Activated T-helper 2 cell treated with anti-CD3 and anti-CD28 coated beads, Interferon-gamma antibody, Interleukin-2, Interleukin-4, amounts not matched to agents 10 μg/mL and 5 μg/mL and 100 μg/mL, durations not matched to agents 14 hours and 24 hours and 36 hours (primary cell): Measurements from ENCODE around the gene PTX3. TPM values are rescaled to one million over a fixed set of nuclear protein-coding genes. Genes with fewer than 3 reads are reported as not detected.

ENCODE experiments used
- DNase-seq: peaks from one replicate; pipeline ENCODE4 v3.0.0; 2021; ENCODE audit warnings: low spot score
- H3K27ac Mint-ChIP-seq: one replicate; pipeline ENCODE4 v1.8.0; 2021; ENCODE audit warnings: mixed read lengths
- H3K27me3 Mint-ChIP-seq: one replicate; pipeline ENCODE4 v1.8.0; 2021; ENCODE audit warnings: low read depth, mixed read lengths
- H3K36me3 Mint-ChIP-seq: one replicate; pipeline ENCODE4 v1.8.0; 2021; ENCODE audit warnings: low read depth, mixed read lengths
- H3K4me1 Mint-ChIP-seq: one replicate; pipeline ENCODE4 v1.8.0; 2021; ENCODE audit warnings: low read depth, mixed read lengths
- H3K4me3 Mint-ChIP-seq: one replicate; pipeline ENCODE4 v1.8.0; 2021; ENCODE audit warnings: low read depth, mild to moderate bottlenecking, moderate library complexity, mixed read lengths
- H3K9me3 Mint-ChIP-seq: one replicate; pipeline ENCODE4 v1.8.0; 2021; ENCODE audit warnings: mixed read lengths
- intact Hi-C: fragments of 100-400 bp; cut with micrococcal nuclease; formaldehyde crosslinking; loops from one replicate; pipeline ENCODE4 v1.15.1; 2023
- total RNA-seq: library from RNA; stranded (reverse); gene quantifications from 2 replicates; pipeline ENCODE4 v1.2.3, GENCODE V29; 2022

PTX3 gene
- total RNA-seq, 1 donor from 2014 or later, result not detected

DNA sequence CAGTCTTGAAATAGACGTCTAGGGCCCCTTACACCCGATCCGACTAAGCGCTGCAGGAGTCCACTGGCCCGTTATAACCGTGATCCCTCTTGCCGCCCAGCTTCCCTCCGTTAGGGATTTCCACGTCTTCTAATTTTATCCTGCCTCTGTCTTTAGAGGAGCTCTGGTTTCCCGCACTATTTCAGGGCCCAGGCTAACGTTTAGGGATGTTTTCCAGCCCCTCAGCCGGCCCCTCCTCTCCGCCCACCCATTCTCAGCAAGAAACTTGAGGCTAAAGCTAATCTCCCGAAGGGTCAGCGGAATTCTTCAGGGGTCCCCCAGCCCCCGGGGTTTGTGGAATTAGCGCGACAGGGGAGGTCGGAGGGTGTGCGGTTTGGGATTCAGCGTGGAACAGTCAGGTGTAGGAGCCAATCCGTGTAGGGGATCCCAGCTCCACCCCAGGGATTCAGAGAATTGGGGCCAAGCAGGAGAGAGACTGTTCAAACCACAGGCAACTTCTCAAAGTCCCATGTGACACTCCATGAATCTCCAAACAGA, 1.6 kb downstream of the PTX3 start:
- DNase-seq, result no peak
- H3K4me1 Mint-ChIP-seq, result peaks cover 6% of the 10 kb centered on the region
- H3K36me3 Mint-ChIP-seq, result no peaks in the 10 kb centered on the region
- no peak overlapping the region for H3K27ac Mint-ChIP-seq
- no peaks in the 10 kb centered on the region for H3K9me3 Mint-ChIP-seq
- no peak overlapping the region for H3K4me3 Mint-ChIP-seq
- H3K27me3 Mint-ChIP-seq, result peaks cover 52% of the 10 kb centered on the region
- intact Hi-C loops, result loop anchor here (5.0 kb wide), 1 partner anchor 664 kb away; no protein-coding TSS in a partner anchor

DNA sequence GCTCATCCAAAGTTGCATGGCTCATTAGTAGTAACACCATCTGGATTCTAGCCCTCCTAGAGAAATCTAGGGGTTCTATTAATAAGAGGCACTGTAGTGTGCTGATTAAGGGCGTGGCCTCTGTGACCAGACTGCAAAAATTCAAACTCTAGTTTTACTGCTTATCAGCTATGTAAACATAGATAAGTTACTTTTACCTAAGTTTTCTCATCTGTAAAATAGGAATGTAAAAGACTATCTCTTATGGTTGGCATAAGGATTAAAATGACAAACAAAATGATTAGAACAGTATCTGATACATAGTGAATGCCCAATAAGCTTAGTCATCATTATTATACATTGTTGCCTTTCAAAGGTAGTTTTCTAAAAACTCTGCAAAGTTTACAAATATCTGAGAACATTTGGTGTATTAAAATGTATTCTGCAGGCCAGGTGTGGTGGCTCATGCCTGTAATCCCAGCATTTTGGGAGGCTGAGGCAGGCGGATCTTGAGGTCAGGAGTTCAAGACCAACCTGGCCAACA, 4.5 kb downstream of the PTX3 start:
- intact Hi-C loops, result no loop called here
- no peak overlapping the region for H3K4me3 Mint-ChIP-seq
- no peak for DNase-seq

DNA sequence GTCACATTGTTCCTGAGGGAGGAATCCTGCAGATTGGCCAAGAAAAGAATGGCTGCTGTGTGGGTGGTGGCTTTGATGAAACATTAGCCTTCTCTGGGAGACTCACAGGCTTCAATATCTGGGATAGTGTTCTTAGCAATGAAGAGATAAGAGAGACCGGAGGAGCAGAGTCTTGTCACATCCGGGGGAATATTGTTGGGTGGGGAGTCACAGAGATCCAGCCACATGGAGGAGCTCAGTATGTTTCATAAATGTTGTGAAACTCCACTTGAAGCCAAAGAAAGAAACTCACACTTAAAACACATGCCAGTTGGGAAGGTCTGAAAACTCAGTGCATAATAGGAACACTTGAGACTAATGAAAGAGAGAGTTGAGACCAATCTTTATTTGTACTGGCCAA, 6.1 kb downstream of the PTX3 start:
- DNase-seq, result no peak
- Mint-ChIP-seq H3K27ac (no peak overlapping the region), H3K27me3 (peaks cover 18% of the 10 kb centered on the region), H3K4me1 (no peaks in the 10 kb centered on the region), H3K9me3 (no peaks in the 10 kb centered on the region), H3K36me3 (no peaks in the 10 kb centered on the region), H3K4me3 (no peak overlapping the region)
- intact Hi-C loops, result no loop called here

More for the DNA sequence above, 4.5 kb downstream of the PTX3 start:
- Mint-ChIP-seq H3K9me3 (no peaks in the 10 kb centered on the region), H3K27ac (no peak overlapping the region), H3K27me3 (peaks cover 30% of the 10 kb centered on the region), H3K36me3 (no peaks in the 10 kb centered on the region), H3K4me1 (peaks cover 6% of the 10 kb centered on the region)

DNA sequence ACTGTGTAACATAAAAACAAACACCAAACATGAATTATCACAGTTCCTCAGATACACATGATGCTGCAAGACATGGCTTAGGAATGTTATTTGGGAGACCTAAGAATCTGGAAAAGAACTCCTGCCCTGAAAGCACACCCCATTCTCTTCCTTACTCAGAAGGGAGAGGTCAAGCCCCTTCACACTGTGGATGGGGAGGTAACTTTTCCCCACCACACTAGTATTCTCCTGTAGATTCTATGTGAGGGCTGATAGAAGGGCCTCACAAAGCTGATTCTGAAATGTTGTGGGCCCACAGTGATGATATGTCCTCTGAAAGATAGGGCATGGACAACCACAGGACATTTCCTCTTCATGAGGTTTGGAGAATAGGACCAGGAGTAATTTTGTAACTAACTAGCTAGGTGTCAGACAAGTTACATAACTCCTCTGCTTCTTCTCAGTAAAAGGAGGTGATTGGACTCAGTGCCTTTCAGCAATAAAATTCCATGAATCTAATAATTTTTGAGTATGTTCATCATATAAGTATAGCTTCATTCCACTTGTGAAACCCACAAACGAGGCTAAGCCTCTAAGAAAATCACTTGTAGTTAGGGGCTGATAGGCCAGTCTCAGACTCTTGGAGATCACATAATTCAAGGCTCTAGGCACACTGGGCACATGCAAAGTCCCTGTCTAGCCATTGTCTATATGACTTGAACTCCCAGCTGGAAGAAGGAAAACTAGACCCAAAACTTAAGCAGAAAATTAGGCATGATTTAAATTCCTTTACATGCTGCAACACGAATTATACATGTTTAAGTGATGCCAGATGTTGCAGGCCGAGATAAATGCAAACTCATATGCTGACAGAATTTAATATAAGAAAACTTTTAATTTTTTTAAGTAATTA, 7.5 kb downstream of the PTX3 start:
- H3K36me3 Mint-ChIP-seq, result no peaks in the 10 kb centered on the region
- intact Hi-C loops, result no loop called here
- H3K27me3 Mint-ChIP-seq, result peaks cover 4% of the 10 kb centered on the region
- no peaks in the 10 kb centered on the region for H3K4me1 Mint-ChIP-seq
- DNase-seq, result no peak
- H3K27ac Mint-ChIP-seq, result no peak overlapping the region
- no peaks in the 10 kb centered on the region for H3K9me3 Mint-ChIP-seq
- no peak overlapping the region for H3K4me3 Mint-ChIP-seq

DNA sequence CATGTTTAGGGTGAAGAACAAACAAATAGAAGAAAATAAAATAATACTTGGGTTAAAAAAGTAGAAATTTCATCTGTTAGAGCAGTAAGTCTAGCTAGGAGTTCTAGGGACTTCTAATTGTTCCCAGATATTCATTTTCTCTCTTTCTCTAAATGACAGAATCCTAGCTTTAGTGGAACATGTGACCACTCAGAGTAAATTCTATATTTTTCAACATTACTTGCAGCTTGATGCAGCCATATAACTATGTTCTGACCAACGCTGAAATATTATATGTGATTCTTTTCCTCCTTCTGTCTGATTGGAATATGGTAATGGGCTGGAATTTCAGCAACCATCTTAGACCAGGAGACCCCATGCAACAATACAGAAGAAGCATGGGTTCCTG, 8.1 kb downstream of the PTX3 start:
- no peak for DNase-seq
- intact Hi-C loops, result no loop called here
- Mint-ChIP-seq H3K9me3 (no peaks in the 10 kb centered on the region), H3K27ac (no peak overlapping the region), H3K4me1 (no peaks in the 10 kb centered on the region), H3K36me3 (no peaks in the 10 kb centered on the region), H3K27me3 (peaks cover 2% of the 10 kb centered on the region), H3K4me3 (no peak overlapping the region)

DNA sequence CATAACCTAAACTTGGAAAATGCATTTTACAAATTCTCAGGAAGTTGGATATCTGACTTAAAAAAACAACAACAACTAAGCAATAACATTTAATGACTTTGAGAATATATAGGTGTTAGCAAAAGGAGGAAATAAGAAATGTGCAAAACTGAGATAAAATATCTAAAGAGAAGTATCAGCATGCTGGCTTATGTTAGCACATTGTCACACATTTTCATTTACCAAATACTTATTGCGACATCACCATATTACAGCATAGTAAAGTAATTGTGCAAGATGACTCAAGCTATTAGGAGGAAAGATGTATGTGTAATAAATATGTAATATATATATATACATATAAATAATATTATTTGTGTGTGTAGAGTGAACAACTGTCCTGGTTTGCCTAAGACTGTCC, 9.2 kb downstream of the PTX3 start:
- no peak for DNase-seq
- H3K36me3 Mint-ChIP-seq, result no peaks in the 10 kb centered on the region
- H3K9me3 Mint-ChIP-seq, result no peaks in the 10 kb centered on the region
- H3K4me1 Mint-ChIP-seq, result no peaks in the 10 kb centered on the region
- intact Hi-C loops, result no loop called here
- peaks cover 2% of the 10 kb centered on the region for H3K27me3 Mint-ChIP-seq
- no peak overlapping the region for H3K4me3 Mint-ChIP-seq
- H3K27ac Mint-ChIP-seq, result no peak overlapping the region

DNA sequence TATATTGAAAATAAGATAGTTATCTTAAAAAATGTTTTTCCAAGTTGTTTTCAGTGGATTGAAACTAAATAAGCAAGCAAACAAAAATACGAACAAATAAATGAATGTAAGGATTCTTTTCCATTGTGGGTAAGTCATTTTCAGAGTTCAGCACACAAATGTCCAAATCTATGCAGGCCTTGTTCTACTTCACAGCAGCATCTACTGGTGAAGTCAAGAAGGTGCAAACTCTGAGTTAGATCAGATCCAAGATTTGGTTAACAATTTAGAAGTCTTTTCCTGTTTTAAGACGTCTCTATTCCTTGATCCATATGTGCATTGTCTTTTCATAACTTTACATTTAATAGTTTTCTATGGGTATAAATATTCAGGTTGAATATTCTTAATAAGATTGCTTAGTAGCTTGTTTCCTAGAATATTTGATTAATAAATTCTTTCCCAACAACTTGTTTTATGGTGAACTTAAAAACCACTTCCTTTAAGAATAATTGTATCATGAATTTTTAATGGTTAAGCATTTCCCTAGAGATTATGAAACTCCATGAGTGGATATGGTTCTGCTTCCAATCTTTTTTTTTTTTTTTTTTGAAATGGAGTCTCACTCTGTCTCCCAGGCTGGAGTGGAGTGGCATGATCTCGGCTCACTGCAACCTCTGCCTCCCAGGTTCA, 10.5 kb downstream of the PTX3 start:
- Mint-ChIP-seq H3K9me3 (no peaks in the 10 kb centered on the region), H3K4me3 (no peak overlapping the region), H3K27ac (no peak overlapping the region), H3K36me3 (no peaks in the 10 kb centered on the region), H3K27me3 (peaks cover 3% of the 10 kb centered on the region), H3K4me1 (no peaks in the 10 kb centered on the region)
- no peak for DNase-seq
- intact Hi-C loops, result no loop called here

DNA sequence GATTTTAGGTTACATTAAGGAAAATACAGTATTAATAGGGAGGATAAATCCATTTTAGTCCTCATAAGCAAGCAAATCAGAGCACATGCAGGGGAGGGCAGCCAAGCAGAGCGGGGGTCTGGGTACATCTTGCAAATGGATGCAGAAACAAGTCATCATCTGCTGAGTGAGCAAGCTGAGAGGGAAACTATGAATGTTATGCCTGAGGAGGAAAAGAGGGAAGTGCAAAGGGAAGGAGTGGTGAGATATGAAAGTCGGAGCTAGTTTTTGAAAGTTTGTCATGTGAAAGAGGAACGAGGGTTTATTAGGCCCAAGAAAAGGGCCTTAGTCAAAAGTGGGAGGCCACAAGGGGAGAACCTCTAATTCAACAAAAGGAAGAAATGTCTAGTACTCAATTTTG, 15.4 kb downstream of the PTX3 start:
- H3K4me1 Mint-ChIP-seq, result no peaks in the 10 kb centered on the region
- no peaks in the 10 kb centered on the region for H3K9me3 Mint-ChIP-seq
- intact Hi-C loops, result no loop called here
- no peak overlapping the region for H3K4me3 Mint-ChIP-seq
- no peak overlapping the region for H3K27ac Mint-ChIP-seq
- no peak for DNase-seq
- H3K36me3 Mint-ChIP-seq, result no peaks in the 10 kb centered on the region
- peaks cover 12% of the 10 kb centered on the region for H3K27me3 Mint-ChIP-seq

DNA sequence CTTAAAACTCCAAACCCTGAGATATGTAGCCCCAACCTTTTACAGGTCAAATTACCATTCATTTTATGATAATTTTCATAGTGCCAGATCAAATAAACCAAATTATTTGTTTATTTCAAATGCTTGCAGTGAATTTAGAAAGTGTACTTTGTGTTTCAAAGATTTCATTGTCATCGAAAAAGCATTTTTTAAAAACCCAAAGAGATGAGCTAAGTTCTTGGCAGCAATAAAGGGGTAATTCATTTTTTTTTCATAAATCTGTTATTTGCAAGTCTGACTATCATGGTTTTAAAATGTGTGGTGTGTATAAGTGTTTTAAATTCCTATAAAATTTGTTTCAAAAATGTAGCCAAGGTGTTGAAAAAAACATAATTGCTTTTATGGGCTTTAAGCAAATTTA, 17.2 kb downstream of the PTX3 start:
- intact Hi-C loops, result no loop called here
- DNase-seq, result no peak
- no peak overlapping the region for H3K4me3 Mint-ChIP-seq
- no peaks in the 10 kb centered on the region for H3K36me3 Mint-ChIP-seq
- H3K9me3 Mint-ChIP-seq, result no peaks in the 10 kb centered on the region
- H3K4me1 Mint-ChIP-seq, result no peaks in the 10 kb centered on the region
- H3K27ac Mint-ChIP-seq, result no peak overlapping the region
- peaks cover 12% of the 10 kb centered on the region for H3K27me3 Mint-ChIP-seq

DNA sequence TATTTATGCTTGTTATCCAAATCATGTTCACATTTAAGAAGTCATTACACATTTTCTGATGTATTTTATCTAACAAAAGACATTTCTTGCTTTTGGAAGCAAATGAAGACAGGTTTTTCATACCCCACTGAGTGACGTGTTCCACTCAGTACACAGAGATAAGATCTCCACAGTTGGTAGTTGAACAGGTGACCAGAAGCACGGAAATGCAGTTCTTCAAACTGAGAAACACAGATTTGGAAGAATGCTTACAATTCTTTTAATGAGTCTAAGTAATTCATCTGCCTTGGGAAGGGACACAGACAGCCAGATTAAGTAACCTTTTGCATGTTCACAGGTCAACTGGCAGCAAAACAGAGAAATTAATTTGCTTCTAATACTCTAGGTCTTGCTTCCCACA, 23.1 kb downstream of the PTX3 start:
- DNase-seq, result no peak
- H3K4me1 Mint-ChIP-seq, result no peaks in the 10 kb centered on the region
- intact Hi-C loops, result no loop called here
- H3K4me3 Mint-ChIP-seq, result no peak overlapping the region
- peaks cover 2% of the 10 kb centered on the region for H3K27me3 Mint-ChIP-seq
- H3K27ac Mint-ChIP-seq, result no peak overlapping the region
- no peaks in the 10 kb centered on the region for H3K36me3 Mint-ChIP-seq
- H3K9me3 Mint-ChIP-seq, result no peaks in the 10 kb centered on the region

DNA sequence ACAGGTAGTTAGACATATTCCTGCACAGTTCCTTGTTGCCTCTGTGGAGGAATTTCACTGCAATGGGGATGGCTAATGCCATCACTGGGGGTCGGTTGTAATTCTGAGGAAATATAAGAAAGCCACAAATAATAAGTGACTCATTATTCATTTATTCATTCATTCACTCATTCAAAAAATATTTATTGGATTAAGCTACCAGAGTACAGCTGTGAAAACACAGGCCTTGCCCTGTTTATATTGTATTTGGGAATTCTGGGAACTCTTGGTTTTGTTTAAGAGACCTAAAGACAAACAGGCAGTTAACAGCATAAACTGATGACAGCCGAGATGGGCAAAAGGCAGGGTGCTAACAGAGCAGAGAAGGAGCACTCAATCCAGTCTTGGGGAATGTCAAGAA, 23.6 kb downstream of the PTX3 start:
- Mint-ChIP-seq H3K9me3 (no peaks in the 10 kb centered on the region), H3K27me3 (peaks cover 2% of the 10 kb centered on the region)

DNA sequence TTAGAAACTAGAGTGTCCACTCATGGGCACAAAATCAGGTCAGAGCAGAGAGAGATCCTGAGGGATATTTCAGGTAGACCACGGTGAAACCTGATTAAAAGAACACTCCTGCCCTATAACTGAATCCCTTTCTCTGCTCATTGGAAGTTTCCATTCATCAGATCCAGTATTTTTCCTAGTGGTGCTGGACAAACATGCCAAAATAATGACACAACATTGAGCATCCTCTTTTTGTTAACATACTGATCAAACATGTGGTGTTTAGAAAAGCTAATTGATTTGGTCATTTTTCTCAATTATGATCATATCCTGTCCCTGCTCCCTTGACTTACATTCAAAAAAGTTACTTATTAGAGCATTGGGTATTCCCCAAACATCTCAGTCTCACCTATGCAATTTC, 27.2 kb downstream of the PTX3 start:
- Mint-ChIP-seq H3K27ac (no peak overlapping the region), H3K36me3 (no peaks in the 10 kb centered on the region)

More for the DNA sequence above, 23.6 kb downstream of the PTX3 start:
- Mint-ChIP-seq H3K36me3 (no peaks in the 10 kb centered on the region), H3K27ac (no peak overlapping the region), H3K4me1 (no peaks in the 10 kb centered on the region), H3K4me3 (no peak overlapping the region)
- intact Hi-C loops, result no loop called here
- DNase-seq, result no peak

DNA sequence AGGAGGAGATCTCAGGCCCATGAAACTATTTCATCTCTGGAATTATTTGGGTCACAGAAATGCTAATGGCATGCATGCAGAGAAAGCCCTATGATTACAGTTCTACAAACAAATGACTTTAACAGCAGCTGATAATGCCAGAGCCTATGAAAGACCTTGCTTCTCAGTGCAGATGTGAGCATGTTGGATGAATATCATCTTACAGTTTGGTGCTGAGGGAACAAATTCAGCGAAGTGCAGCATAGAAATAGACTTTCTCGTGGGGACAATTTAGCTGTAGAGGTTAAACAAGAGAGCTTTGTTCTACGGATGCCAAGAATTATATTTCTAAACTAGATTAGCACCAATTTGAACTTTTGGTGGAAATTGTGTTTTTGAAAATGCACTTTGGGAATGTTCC, 27.7 kb downstream of the PTX3 start:
- no peak overlapping the region for H3K4me3 Mint-ChIP-seq
- no peaks in the 10 kb centered on the region for H3K36me3 Mint-ChIP-seq
- no peaks in the 10 kb centered on the region for H3K4me1 Mint-ChIP-seq
- H3K27ac Mint-ChIP-seq, result no peak overlapping the region
- H3K9me3 Mint-ChIP-seq, result no peaks in the 10 kb centered on the region
- H3K27me3 Mint-ChIP-seq, result no peaks in the 10 kb centered on the region
- intact Hi-C loops, result no loop called here
- DNase-seq, result no peak

More for the DNA sequence above, 27.2 kb downstream of the PTX3 start:
- intact Hi-C loops, result no loop called here
- no peak for DNase-seq
- Mint-ChIP-seq H3K4me3 (no peak overlapping the region), H3K27me3 (no peaks in the 10 kb centered on the region), H3K4me1 (no peaks in the 10 kb centered on the region), H3K9me3 (no peaks in the 10 kb centered on the region)
